ENCODE data around the gene DAAM1. TPM values are rescaled to one million over a fixed set of nuclear protein-coding genes. Genes with fewer than 3 reads are reported as not detected.

The DAAM1 gene
- total RNA-seq, 1 donor from 2014 or later, result 146 TPM

- peak; percentile 94 for DNase-seq
- Mint-ChIP-seq H3K9me3 (ENCODE audit: unreplicated experiment) (peaks cover 19% of the 10 kb centered on the region), H3K4me1 (ENCODE audit: low read depth, unreplicated experiment) (peaks cover 18% of the 10 kb centered on the region), H3K36me3 (ENCODE audit: unreplicated experiment) (no peaks in the 10 kb centered on the region), H3K4me3 (ENCODE audit: unreplicated experiment) (peak overlapping the region; percentile 99), H3K27me3 (ENCODE audit: unreplicated experiment) (peaks cover 18% of the 10 kb centered on the region), H3K27ac (ENCODE audit: unreplicated experiment) (peak overlapping the region; percentile 99)
- TF ChIP-seq CTCF (IDR thresholded peaks at IDR 0.05; ENCODE audit: partially characterized antibody, unreplicated experiment), result no peak
Measured at GRCh38 chr14:59189786-59190368, 1.4 kb downstream of the DAAM1 start.

- peak overlapping the region; percentile 99 for H3K27ac Mint-ChIP-seq (ENCODE audit: unreplicated experiment)
- H3K9me3 Mint-ChIP-seq (ENCODE audit: unreplicated experiment), result peaks cover 19% of the 10 kb centered on the region
- H3K36me3 Mint-ChIP-seq (ENCODE audit: unreplicated experiment), result no peaks in the 10 kb centered on the region
- peak; percentile 43 for DNase-seq
- H3K4me1 Mint-ChIP-seq (ENCODE audit: low read depth, unreplicated experiment), result peaks cover 18% of the 10 kb centered on the region
- H3K27me3 Mint-ChIP-seq (ENCODE audit: unreplicated experiment), result peaks cover 18% of the 10 kb centered on the region
- H3K4me3 Mint-ChIP-seq (ENCODE audit: unreplicated experiment), result peak overlapping the region; percentile 99
- TF ChIP-seq CTCF (IDR thresholded peaks at IDR 0.05; ENCODE audit: partially characterized antibody, unreplicated experiment), result no peak
Measured at GRCh38 chr14:59190372-59190771, 1.9 kb downstream of the DAAM1 start.

GRCh38 chr14:59195912-59196311 is 7.4 kb downstream of the DAAM1 start:
- Mint-ChIP-seq H3K27me3 (ENCODE audit: unreplicated experiment) (peaks cover 3% of the 10 kb centered on the region), H3K36me3 (ENCODE audit: unreplicated experiment) (no peaks in the 10 kb centered on the region), H3K27ac (ENCODE audit: unreplicated experiment) (no peak overlapping the region), H3K9me3 (ENCODE audit: unreplicated experiment) (no peaks in the 10 kb centered on the region), H3K4me3 (ENCODE audit: unreplicated experiment) (no peak overlapping the region), H3K4me1 (ENCODE audit: low read depth, unreplicated experiment) (peaks cover 18% of the 10 kb centered on the region)
- TF ChIP-seq CTCF (IDR thresholded peaks at IDR 0.05; ENCODE audit: partially characterized antibody, unreplicated experiment), result no peak
- DNase-seq, result no peak

GRCh38 chr14:59197695-59198262 is 9.3 kb downstream of the DAAM1 start:
- no peaks in the 10 kb centered on the region for H3K9me3 Mint-ChIP-seq (ENCODE audit: unreplicated experiment)
- H3K4me1 Mint-ChIP-seq (ENCODE audit: low read depth, unreplicated experiment), result peaks cover 8% of the 10 kb centered on the region
- no peak for DNase-seq
- no peak overlapping the region for H3K27ac Mint-ChIP-seq (ENCODE audit: unreplicated experiment)
- no peaks in the 10 kb centered on the region for H3K27me3 Mint-ChIP-seq (ENCODE audit: unreplicated experiment)
- TF ChIP-seq CTCF (IDR thresholded peaks at IDR 0.05; ENCODE audit: partially characterized antibody, unreplicated experiment), result no peak
- H3K36me3 Mint-ChIP-seq (ENCODE audit: unreplicated experiment), result no peaks in the 10 kb centered on the region
- no peak overlapping the region for H3K4me3 Mint-ChIP-seq (ENCODE audit: unreplicated experiment)

- H3K27me3 Mint-ChIP-seq (ENCODE audit: unreplicated experiment), result no peaks in the 10 kb centered on the region
- peak; percentile 22 for DNase-seq
- H3K4me3 Mint-ChIP-seq (ENCODE audit: unreplicated experiment), result no peak overlapping the region
- peaks cover 6% of the 10 kb centered on the region for H3K4me1 Mint-ChIP-seq (ENCODE audit: low read depth, unreplicated experiment)
- H3K9me3 Mint-ChIP-seq (ENCODE audit: unreplicated experiment), result no peaks in the 10 kb centered on the region
- no peaks in the 10 kb centered on the region for H3K36me3 Mint-ChIP-seq (ENCODE audit: unreplicated experiment)
- peak; percentile 24 for TF ChIP-seq CTCF (IDR thresholded peaks at IDR 0.05; ENCODE audit: partially characterized antibody, unreplicated experiment)
- H3K27ac Mint-ChIP-seq (ENCODE audit: unreplicated experiment), result no peak overlapping the region
Measured at GRCh38 chr14:59199205-59199604, 10.7 kb downstream of the DAAM1 start.

Measured in glutamatergic neuron (in vitro differentiated cells).